ENCODE measurements around the gene MDN1.
"Not testable (repeated sequence)": the region's sequence is repeated elsewhere in the genome, so short reads cannot be mapped to it uniquely, and the experiment has no call there.

Gene MDN1

DNA sequence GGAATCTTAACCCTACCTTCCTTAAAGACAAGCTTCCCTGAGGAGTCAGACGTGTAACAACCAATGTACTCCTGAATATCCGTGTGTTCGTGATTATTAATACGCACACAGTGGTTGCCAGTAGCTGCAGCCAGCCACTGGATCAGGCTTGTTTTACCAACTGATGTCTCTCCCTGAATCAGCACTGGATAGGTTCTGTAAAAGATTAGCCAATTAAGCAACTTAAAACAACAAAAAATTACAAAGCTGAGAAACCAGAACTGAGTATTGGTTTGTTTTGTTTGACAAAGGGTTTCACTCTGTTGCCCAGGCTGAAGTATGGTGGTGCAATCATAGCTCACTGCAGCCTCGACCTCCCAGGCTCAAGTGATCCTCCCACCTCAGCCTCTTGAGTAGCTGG lies 69.3 kb downstream of the MDN1 start:
- no peak for DNase-seq

GRCh38 chr6:89749918-89750317 lies 69.7 kb downstream of the MDN1 start:
- DNase-seq = no peak

DNA sequence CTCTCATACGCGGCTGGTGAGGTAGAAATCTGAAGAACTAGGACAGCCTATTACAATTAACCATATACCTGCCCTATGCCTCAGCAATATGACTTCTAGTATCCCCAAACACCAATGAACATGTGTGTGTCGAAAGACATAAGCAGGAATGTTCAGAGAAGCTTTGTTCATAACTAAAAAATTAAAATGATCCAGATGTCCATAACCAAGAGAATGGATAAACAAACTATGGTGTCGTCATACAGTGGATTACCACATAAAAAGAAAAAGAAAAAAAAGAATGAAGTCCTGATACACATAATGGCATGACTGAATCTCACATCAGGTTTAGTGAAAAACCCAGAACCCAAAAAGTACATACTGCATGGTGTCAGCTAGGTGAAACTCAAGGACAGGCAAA lies 73.9 kb downstream of the MDN1 start:
- no peak for DNase-seq

- no peak for DNase-seq
These were observed 74.5 kb downstream of the MDN1 start for GRCh38 chr6:89745096-89745495.

DNA sequence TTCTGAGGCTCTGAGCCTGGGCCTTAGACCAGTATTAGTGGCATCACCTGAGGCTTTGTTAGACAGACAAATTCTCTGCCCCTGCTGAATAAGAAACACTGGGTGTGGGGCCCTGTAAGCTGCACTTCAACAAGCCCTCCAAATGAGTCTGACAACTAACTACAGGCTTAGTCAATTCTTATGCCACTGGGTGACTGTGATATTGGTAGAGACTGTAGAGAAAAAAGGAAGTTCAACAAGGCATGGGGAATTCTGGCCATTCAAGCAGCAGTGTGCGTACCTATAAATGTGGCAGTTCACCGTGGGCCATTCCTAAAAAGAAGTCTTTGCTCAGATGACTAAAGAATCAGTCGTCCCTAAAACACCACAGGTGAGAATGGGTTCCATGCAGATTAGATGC lies 82.7 kb downstream of the MDN1 start:
- no peak for DNase-seq

GRCh38 chr6:89734526-89734925 lies 85.1 kb downstream of the MDN1 start:
- DNase-seq = no peak

DNA sequence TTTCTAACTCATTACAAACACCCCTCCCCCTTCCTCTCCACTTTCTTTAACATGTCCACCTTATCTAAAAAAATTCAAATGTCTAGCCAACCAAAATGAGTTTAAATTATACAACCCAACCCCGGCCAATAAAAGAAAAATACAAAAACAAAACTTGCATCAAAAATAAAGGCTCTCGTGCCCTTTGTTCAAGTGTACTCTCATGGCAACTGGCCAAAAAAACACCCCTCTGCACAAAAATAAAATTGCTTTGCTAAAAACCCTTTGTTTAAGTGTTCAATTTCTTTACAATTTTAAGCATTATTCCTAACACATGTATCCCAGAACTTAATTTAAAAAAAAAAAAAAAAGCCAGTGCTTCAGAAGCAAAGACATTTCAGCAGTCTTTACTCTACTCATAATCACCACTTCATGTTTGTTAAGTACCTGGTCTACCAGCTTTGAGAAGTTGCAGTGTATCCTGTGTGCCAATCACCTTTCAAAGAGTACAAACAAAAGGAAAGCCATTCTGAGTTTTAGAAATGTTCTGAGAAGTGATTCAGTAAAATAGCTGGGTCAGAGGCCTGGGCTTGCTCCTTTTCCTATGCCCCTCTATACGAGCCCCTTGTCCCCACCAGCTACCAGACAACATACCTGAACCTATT lies 87.5 kb downstream of the MDN1 start:
- no peak for DNase-seq

- DNase-seq = not testable (repeated sequence)
These were observed 88.3 kb downstream of the MDN1 start for GRCh38 chr6:89731262-89731661.

- no peak for DNase-seq
These were observed 89.8 kb downstream of the MDN1 start for GRCh38 chr6:89729818-89730217.

GRCh38 chr6:89727501-89727900 lies 92.1 kb downstream of the MDN1 start:
- DNase-seq = no peak

DNA sequence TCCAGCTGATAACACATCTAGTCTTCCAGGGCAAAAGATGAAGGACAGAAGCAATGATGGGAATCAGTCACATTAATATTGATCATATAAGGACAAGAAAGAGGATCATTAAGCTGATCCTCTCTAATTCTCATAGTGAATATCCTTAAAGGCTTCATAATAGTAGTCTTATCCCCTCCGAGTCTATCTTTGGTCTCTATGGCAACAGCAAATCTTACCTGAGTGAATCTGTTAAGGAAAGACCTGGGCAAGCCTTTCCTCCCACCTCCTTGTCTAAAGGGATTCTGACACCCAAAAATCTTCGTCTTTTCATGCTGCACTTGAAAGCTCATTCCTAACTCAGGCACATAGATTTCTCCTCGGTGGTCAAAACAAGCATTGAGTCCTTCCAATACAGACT lies 94.6 kb downstream of the MDN1 start:
- no peak for DNase-seq

- DNase-seq = no peak
These were observed 96.5 kb downstream of the MDN1 start for GRCh38 chr6:89723046-89723445.

DNA sequence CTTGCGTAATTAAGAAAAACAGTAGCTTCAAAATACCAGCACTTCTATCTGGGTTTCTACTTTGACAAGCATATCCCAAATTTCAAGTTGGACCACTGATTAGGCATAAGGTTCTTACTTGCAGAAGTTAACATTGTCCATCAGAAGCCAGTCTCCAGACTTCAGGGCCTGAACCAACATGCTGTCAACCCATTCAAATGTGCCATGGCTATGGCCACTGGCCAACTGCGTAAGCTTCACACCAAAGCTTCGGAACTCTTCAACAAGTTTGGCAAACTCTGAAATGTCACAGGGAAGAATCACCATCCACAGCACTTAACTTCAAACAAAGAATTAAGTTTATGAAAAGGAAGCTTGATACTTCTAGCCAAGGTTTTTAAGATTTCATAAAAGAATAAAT lies 103.1 kb downstream of the MDN1 start:
- no peak for DNase-seq

DNA sequence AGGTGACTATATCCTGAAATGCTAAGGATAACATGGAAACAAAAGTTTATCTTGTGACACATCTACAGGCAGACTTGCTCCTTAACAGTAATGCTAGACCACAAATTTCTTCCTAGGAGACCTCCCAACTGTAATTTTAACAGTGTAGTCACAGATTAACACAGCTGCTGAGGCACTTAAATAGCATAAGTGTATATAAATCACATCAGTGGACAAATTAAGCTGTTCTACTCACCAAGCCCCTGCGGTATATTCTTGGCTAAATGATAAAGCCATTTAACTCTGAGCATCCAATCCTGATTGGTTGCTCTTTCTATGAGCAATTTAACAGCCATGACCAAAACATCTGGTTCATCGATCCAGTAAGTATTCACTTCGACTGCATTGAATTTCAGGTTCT lies 107.8 kb downstream of the MDN1 start:
- no peak for DNase-seq

- no peak for DNase-seq
These were observed 111.3 kb downstream of the MDN1 start for GRCh38 chr6:89708316-89708715.

GRCh38 chr6:89707766-89708165 lies 111.8 kb downstream of the MDN1 start:
- DNase-seq = no peak

DNA sequence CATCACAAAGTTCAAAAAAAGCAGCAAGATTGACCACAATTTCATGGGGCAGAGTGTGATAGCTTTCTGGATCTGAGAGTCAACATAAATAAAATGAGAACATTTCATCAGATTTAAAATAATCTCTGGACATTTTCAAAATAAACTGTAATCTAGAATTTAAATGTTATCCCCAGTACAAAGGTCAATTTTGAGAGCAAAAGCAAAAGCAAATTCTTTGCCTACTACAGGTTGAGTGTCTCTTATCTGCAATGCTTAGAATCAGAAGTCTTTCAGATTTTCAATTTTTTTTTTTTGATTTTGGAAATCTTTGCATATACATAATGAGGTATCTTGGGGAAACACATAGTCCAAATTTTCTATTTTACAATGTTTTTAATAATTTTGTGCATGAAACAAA lies 113.5 kb downstream of the MDN1 start:
- DNase-seq = no peak

GRCh38 chr6:89703292-89703691 lies 116.3 kb downstream of the MDN1 start:
- DNase-seq = no peak

DNA sequence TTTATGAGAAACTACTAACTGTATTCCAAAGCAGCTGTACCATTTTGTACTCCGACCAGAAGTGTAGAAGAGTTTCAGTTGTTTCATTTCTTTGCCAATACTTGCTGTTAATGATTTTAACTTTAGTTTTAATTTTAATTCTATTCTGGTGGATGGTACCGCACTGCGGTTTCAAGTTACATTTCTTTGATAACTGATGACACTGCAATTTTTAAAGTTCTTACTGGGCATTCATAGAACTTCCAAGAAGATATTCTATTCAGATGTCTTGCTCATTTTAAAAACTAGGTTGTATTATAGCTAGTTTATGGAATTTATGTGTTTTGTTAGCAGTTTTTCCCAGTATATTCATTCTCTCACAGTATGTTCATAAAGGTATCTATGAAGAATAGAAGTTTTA lies 117.2 kb downstream of the MDN1 start:
- DNase-seq = no peak

- no peak for DNase-seq
These were observed 123.9 kb downstream of the MDN1 start for GRCh38 chr6:89695667-89696066.

GRCh38 chr6:89694428-89694827 lies 125.2 kb downstream of the MDN1 start:
- DNase-seq = no peak

DNA sequence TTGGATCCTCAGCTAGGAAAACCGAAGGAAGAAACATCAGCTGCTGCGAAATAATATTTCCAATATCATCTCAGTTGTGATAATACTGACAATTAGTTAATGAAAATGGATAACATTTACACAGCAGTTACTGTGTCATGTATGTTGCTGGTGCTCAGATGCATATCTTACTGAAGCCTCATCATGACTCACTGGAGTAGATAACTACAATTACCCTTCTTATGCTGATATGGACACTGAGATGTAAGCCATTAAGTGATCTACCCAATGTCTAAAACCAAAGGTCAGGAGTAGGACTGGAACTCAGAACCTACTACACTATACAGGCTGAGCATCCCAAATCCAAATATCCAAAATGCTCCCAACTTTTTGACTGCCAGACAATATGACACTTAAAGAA lies 126.4 kb downstream of the MDN1 start:
- no peak for DNase-seq

GRCh38 chr6:89692256-89692655 lies 127.3 kb downstream of the MDN1 start:
- no peak for DNase-seq

- DNase-seq = no peak
These were observed 128.7 kb downstream of the MDN1 start for GRCh38 chr6:89690944-89691324.

DNA sequence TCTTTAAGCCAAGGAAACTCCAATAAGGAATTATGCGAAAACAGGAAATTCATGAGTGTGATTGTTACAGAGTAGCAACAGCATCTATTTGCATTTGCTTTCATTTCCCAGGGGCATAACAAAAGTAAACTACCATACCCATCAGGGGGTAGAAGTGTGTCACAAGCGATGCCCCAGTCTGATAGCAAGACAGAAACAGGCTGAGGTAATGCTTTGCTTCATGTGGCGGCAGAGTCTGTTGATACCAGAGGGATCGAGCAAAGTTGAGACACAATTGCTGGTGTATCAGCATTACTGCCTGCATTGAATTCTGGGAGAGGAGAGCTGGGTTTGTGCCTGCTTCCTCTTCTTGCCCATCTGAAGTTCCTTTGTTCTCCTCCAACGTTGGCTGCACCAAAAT lies 129.9 kb downstream of the MDN1 start:
- no peak for DNase-seq

DNA sequence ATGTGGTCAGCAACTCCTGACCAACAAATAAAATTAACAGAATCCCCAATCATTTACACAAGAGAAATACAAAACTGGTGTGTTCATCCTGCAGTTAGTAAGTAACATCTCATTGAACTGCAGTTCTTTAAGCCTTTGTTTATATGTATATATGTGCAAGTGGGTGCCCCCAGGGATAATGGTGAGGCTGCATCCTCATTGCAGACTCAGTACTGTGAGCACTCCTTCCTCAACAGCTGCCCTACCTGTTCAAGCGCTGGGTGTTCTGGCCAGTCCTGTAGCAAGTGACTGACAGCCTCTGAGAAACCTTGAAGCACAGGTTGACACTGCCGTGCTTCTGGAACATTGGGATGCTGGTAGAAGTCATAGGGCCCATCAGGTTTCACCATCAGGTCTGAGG lies 131.3 kb downstream of the MDN1 start:
- DNase-seq = no peak
